HG03442 (cell line): ENCODE data around the gene LSG1.

ENCODE experiments used
- ATAC-seq: cut with Tn5 transposase; IDR thresholded peaks from one replicate; pipeline ENCODE4 v1.9.1; 2021; ENCODE audit warnings: mild to moderate bottlenecking, moderate library complexity; ENCODE audit not compliant: unreplicated experiment

Gene LSG1

GRCh38 chr3:194687638-194688199 is 15.7 kb upstream of the LSG1 start:
- ATAC-seq: no peak

- no peak for ATAC-seq
These were observed 15.0 kb upstream of the LSG1 start for GRCh38 chr3:194686816-194687637.

- ATAC-seq: no peak
These were observed 14.4 kb upstream of the LSG1 start for GRCh38 chr3:194686414-194686815.

GRCh38 chr3:194685718-194686413 is 13.9 kb upstream of the LSG1 start, which contains the start of gene FAM43A:
FAM43A (plus strand) TSS chr3:194685883; CDS start chr3:194686827, 944 bp downstream.
- ATAC-seq: peak; percentile 30

GRCh38 chr3:194685065-194685717 is 13.2 kb upstream of the LSG1 start:
- ATAC-seq: no peak

- ATAC-seq: no peak
These were observed 11.4 kb upstream of the LSG1 start for GRCh38 chr3:194683380-194683779.

- ATAC-seq: peak; percentile 62
These were observed 10.8 kb upstream of the LSG1 start for GRCh38 chr3:194682694-194683310.

GRCh38 chr3:194682189-194682693 is 10.2 kb upstream of the LSG1 start:
- no peak for ATAC-seq

GRCh38 chr3:194680888-194681615 is 9.1 kb upstream of the LSG1 start:
- ATAC-seq: no peak

GRCh38 chr3:194676471-194676870 is 4.5 kb upstream of the LSG1 start:
- ATAC-seq: no peak

- ATAC-seq: no peak
These were observed 3.7 kb upstream of the LSG1 start for GRCh38 chr3:194675680-194676079.

- no peak for ATAC-seq
These were observed 3.2 kb upstream of the LSG1 start for GRCh38 chr3:194675081-194675640.

GRCh38 chr3:194673761-194674160 is 1.8 kb upstream of the LSG1 start:
- ATAC-seq: no peak

GRCh38 chr3:194672876-194673275 is 885 bp upstream of the LSG1 start:
- no peak for ATAC-seq

- peak; percentile 12 for ATAC-seq
These were observed 486 bp downstream of the LSG1 start for GRCh38 chr3:194671511-194671899.

- ATAC-seq: no peak
These were observed 4.6 kb downstream of the LSG1 start for GRCh38 chr3:194667363-194667762.

- ATAC-seq: no peak
These were observed 7.1 kb downstream of the LSG1 start for GRCh38 chr3:194664857-194665256.

GRCh38 chr3:194661946-194662345 is 10.0 kb downstream of the LSG1 start:
- ATAC-seq: no peak

GRCh38 chr3:194661374-194661773 is 10.6 kb downstream of the LSG1 start:
- no peak for ATAC-seq

- no peak for ATAC-seq
These were observed 12.2 kb downstream of the LSG1 start for GRCh38 chr3:194659778-194660177.
